BJ (cell line): ENCODE measurements around the gene ZNF267. TPM values are rescaled to one million over a fixed set of nuclear protein-coding genes. Genes with fewer than 3 reads are reported as not detected.
A peak's percentile ranks its signal among the peaks of the same experiment; 100 is the strongest.
"Not testable (repeated sequence)": the region's sequence is repeated elsewhere in the genome, so short reads cannot be mapped to it uniquely, and the experiment has no call there.

Experiments used
- CTCF ChIA-PET: fragments of 350-600 bp; formaldehyde crosslinking; extraction: SDS; loops from one replicate; lab custom pipeline; 2021; ENCODE audit warnings: antibody characterized with exemption, inconsistent platforms; lab: Yijun Ruan, JAX
- POLR2A ChIA-PET: fragments of 300-600 bp; sonication (Branson Sonifier 250); formaldehyde crosslinking; extraction: SDS; loops from one replicate; lab custom pipeline; 2021; ENCODE audit warnings: antibody characterized with exemption; lab: Charles Lee
- DNase-seq: peaks from one replicate; pipeline ENCODE4 v3.0.0-alpha.2; 2011; ENCODE audit warnings: low read depth
- H3K27me3 ChIP-seq: 2 replicates; pipeline ENCODE4 v1.6.0; 2011; ENCODE audit warnings: low read length; ENCODE audit not compliant: control insufficient read depth, insufficient read depth
- H3K36me3 ChIP-seq: 2 replicates; pipeline ENCODE4 v1.5.1; 2011; ENCODE audit warnings: low read length; ENCODE audit not compliant: control insufficient read depth, insufficient read depth
- H3K4me3 ChIP-seq: 2 replicates; pipeline ENCODE4 v1.5.1; 2011; ENCODE audit warnings: low read depth, mild to moderate bottlenecking, control low read depth, low read length
- polyA minus RNA-seq: library from RNA; depleted of rRNA, polyadenylated mRNA; stranded (reverse); fragments of >200 nt; gene quantifications from 2 replicates; pipeline ENCODE4 v1.2.3, GENCODE V29; 2011; rRNA and poly(A)+ RNA removed
- polyA plus RNA-seq: library from polyadenylated mRNA; depleted of rRNA; stranded (reverse); fragments of >200 nt; gene quantifications from 2 replicates; pipeline ENCODE4 v1.2.3, GENCODE V29; 2011; rRNA removed
- TF ChIP-seq, protein P1 (sequence below): IDR thresholded peaks from 2 replicates; pipeline ENCODE4 v1.5.1; 2011; ENCODE audit warnings: low read depth, mild to moderate bottlenecking, control low read depth, inconsistent platforms, low read length, moderate library complexity; ENCODE audit not compliant: insufficient read depth

ZNF267 gene
- 1.4 and 3.5 TPM in 2 replicates for polyA plus RNA-seq
- polyA minus RNA-seq = 3.3 and 5.2 TPM in 2 replicates

- ChIA-PET CTCF (interaction anchor here (0.8 to 3.6 kb wide), 5 partner anchors 9 to 889 kb away, joined by 3 to 16 read pairs (median 5); partner anchors contain the start of gene HSD3B7), POLR2A (interaction anchor here (0.6 kb wide), 1 partner anchor 785 kb away, joined by 3 read pairs; no protein-coding TSS in a partner anchor)
- H3K27me3 ChIP-seq = no peaks in the 10 kb centered on the region
- TF ChIP-seq, protein P1, sequence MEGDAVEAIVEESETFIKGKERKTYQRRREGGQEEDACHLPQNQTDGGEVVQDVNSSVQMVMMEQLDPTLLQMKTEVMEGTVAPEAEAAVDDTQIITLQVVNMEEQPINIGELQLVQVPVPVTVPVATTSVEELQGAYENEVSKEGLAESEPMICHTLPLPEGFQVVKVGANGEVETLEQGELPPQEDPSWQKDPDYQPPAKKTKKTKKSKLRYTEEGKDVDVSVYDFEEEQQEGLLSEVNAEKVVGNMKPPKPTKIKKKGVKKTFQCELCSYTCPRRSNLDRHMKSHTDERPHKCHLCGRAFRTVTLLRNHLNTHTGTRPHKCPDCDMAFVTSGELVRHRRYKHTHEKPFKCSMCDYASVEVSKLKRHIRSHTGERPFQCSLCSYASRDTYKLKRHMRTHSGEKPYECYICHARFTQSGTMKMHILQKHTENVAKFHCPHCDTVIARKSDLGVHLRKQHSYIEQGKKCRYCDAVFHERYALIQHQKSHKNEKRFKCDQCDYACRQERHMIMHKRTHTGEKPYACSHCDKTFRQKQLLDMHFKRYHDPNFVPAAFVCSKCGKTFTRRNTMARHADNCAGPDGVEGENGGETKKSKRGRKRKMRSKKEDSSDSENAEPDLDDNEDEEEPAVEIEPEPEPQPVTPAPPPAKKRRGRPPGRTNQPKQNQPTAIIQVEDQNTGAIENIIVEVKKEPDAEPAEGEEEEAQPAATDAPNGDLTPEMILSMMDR = no peak
- DNase-seq = no peak
- no peaks in the 10 kb centered on the region for H3K36me3 ChIP-seq
- peak within 1 kb of the TSS; percentile 95 for H3K4me3 ChIP-seq
Observed at GRCh38 chr16:31873556-31874365, at the start of gene ZNF267. ZNF267 (plus strand) TSS chr16:31873807; CDS start chr16:31873967, 160 bp downstream.

- ChIA-PET CTCF (no interaction called here), POLR2A (no interaction called here)
- DNase-seq = no peak
- TF ChIP-seq, protein P1 = no peak
- H3K36me3 ChIP-seq = no peaks in the 10 kb centered on the region
- H3K27me3 ChIP-seq = no peaks in the 10 kb centered on the region
- no peak overlapping the region for H3K4me3 ChIP-seq
Observed at GRCh38 chr16:31833047-31833446, 40.6 kb upstream of the ZNF267 start.

DNA sequence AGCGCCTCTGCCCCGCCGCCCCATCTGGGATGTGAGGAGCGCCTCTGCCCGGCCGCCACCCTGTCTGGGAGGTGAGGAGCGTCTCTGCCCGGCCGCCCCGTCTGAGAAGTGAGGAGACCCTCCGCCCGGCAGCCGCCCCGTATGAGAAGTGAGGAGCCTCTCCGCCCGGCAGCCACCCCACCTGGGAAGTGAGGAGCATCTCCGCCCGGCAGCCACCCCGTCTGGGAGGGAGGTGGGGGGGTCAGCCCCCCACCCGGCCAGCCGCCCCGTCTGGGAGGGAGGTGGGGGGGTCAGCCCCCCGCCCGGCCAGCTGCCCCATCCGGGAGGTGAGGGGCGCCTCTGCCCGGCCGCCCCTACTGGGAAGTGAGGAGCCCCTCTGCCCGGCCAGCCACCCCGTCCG lies 37.2 kb upstream of the ZNF267 start:
- H3K4me3 ChIP-seq, H3K27me3 ChIP-seq, H3K36me3 ChIP-seq, POLR2A ChIA-PET, CTCF ChIA-PET, DNase-seq: not testable (repeated sequence)

- TF ChIP-seq, protein P1 = no peak
- H3K27me3 ChIP-seq = no peaks in the 10 kb centered on the region
- POLR2A ChIA-PET = no interaction called here
- DNase-seq = no peak
- CTCF ChIA-PET = no interaction called here
- H3K4me3 ChIP-seq = no peak overlapping the region
- H3K36me3 ChIP-seq = no peaks in the 10 kb centered on the region
Observed at GRCh38 chr16:31842864-31843263, 30.7 kb upstream of the ZNF267 start.

DNA sequence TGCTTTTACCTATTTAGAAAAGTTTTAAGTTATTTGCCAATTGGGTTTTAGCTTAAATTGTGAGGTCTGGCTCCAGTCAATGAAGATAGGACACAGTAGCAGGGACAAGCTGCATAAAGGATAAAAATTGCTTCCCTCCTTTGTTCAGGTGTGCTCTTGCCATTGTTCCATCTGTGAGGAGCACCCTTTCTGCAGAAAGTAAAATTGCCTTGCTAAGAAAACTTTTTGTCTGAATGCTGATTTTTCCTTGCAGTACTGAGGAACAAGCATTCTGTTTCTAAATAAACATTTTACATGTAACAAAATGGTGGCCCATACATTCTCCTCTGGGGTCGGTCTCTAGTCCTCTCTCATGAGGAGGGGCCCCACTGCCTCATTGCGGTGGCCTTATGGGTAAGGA lies 25.0 kb upstream of the ZNF267 start:
- H3K36me3 ChIP-seq, CTCF ChIA-PET, H3K4me3 ChIP-seq, H3K27me3 ChIP-seq, DNase-seq, POLR2A ChIA-PET: not testable (repeated sequence)

GRCh38 chr16:31853291-31853690 lies 20.3 kb upstream of the ZNF267 start:
- POLR2A ChIA-PET = no interaction called here
- no peak for DNase-seq

More at GRCh38 chr16:31853291-31853690, 20.3 kb upstream of the ZNF267 start:
- TF ChIP-seq, protein P1 = no peak
- Histone ChIP-seq H3K4me3 (no peak overlapping the region), H3K27me3 (no peaks in the 10 kb centered on the region), H3K36me3 (no peaks in the 10 kb centered on the region)
- CTCF ChIA-PET = no interaction called here
